ENCODE measurements around the gene OR4D2.
"Not testable (repeated sequence)": the region's sequence is repeated elsewhere in the genome, so short reads cannot be mapped to it uniquely, and the experiment has no call there.

OR4D2 gene

DNA sequence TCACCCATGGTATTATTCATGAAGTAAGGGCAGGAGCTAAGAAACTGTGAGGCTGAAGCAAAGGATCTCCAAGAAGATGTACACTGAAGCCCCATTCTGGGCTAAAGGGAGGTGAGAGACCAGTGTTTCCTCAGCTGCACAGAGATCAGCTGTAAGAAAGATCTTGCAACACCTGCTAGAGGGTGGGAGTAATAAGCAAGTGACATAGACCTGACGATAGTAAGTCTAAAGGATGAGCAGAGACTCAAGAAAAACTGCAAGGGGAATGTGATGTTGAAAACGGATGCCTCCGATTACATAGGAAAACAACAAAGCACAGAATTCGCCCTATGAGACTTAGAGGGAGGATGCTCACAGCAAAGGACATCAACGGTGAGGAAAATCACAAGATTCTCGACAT is at the start of gene OR4D2:
Gene OR4D2 (plus strand): TSS at position 301 of the 400 bp plus-strand sequence. CDS start 2,674 bp downstream, outside the sequence.
- DNase-seq (ENCODE audit: low read depth) = no peak

DNA sequence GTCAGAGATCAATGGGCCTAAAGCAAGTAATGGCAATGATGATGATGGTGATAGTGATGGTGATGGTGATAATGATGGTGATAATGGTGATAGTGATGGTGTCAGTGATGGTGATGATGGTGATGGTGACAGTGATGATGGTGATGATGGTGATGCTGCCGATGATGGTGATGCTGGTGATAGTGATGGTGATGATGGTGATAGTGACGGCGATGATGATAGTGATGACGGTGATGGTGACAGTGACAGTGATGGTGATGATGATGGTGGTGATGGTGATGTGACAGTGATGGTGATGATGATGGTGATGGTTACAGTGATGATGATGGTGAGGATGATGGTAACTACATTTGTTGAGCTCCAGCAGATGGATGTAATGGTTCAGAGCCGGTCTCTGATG is 49.4 kb upstream of the OR4D2 start:
- no peak for DNase-seq (ENCODE audit: low read depth)

DNA sequence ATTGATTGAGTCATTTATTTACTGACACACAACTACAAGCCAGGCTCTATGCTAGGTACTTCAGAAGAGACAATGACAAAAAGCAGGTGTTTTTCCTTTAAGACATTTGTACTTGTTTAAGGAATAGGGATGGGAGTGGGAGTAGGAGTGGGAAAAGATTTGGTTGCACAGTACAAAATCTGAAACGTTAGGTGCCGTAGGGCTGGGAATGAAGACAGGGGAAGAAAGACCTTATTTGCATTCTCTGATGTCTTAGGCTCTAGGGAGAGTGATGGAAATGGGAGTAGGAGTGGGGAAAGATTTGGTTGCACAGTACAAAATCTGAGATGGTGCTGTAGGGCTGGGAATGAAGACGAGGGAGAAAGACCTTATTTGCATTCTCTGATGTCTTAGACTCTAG is 47.3 kb upstream of the OR4D2 start:
- DNase-seq (ENCODE audit: low read depth) = no peak

DNA sequence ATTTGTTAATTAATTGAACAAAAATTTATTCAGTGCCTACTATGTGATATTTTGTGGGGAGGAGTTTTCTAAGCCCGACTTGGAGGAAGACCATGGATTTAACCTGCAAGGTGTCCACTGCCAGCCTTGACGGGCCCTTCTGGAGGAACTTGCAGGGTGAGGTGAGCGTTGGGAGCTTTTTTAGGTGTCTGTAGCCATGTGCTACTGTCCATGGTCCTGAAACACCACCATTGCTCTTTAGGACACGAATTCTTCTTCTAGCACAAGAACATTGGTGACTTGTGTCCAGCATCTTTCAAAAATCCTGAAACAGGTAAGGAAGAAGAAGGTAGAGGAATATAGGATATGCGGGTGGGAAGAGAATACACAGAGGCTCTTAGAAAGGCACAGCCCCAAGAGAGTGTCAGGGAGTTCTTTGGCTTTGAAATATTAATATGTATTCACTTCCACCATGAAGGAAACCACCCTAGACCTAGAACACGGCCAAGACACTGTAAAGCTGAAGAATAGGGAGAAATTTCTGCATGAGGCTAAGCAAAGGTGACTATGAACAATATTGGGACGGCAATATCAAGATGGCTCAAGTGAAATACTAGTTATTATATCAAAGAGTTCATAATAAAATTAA is 46.5 kb upstream of the OR4D2 start:
- peak; percentile 61 for DNase-seq (ENCODE audit: low read depth)

DNA sequence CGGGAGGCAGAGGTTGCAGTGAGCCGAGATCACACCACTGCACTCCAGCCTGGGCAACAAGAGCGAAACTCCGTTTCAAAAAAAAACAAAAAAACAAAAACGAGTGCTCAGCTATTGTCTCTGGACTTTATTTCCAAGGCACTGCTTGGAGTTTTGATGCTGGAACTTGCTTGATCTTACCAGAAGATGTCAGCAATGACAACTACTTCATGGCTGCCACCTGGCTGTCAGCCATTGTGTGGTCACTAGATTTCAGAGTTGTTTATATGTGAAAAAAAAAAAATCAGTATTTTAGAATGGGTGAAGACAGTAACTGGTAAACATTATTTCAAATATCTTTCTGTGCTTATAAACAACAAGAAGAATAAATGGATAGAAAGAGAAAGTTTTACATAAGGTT is 44.9 kb upstream of the OR4D2 start:
- peak; percentile 22 for DNase-seq (ENCODE audit: low read depth)

DNA sequence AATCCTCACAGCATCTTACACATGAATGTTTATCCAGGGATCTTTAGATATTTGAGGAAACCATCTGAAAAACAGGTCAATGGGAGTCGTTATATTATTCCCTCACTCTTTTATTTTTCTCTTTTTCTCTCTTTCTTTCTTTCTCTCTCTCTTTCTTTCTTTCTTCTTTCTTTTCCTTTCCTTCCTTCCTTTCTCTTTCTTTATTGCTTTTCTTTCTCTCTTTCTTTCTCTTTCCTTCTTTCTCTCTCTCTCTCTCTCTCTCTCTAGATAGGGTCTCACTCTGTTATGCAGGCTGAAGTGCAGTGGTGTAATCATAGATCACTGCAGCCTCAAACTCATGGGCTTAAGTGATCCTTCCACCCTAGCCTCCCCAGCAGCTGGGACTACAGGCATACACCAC is 38.9 kb upstream of the OR4D2 start:
- DNase-seq (ENCODE audit: low read depth) = no peak

DNA sequence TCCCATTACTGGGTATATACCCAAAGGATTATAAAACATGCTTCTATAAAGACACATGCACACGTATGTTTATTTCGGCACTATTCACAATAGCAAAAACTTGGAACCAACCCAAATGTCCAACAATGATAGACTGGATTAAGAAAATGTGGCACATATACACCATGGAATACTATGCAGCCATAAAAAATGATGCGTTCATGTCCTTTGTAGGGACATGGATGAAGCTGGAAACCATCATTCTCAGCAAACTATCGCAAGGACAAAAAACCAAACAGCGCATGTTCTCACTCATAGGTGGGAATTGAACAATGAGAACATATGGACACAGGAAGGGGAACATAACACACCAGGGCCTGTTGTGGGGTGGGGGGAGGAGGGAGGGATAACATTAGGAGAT is 34.1 kb upstream of the OR4D2 start:
- not testable (repeated sequence) for DNase-seq (ENCODE audit: low read depth)

DNA sequence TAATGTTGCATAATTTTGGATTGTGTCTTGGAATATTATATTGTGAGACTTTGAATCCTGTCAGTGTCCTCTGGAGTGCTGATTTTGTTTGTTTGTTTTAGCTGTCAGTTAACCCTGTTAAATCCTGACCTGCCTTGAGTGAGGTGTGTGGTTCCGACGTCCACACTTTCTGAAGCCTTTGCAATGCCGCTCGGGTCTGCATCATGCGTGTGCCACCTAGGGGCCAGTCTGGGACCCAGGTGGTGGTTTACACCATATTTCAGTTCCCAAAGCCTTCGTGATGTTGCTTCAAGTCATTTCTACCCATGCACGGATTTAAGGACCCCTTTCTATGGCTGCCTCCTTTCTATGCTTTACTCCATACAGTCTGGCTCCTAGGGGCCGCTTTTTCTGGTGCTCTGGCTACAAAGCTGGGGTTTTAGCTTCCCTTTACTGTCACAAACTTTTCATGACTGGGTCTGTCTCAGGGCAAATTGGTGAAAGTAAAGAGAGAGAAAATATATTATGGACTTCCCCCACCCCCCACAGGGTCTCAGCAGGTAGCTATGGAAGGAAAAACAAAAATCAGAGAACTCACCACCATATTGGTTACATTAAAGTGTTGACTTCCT is 30.0 kb upstream of the OR4D2 start:
- DNase-seq (ENCODE audit: low read depth) = no peak

DNA sequence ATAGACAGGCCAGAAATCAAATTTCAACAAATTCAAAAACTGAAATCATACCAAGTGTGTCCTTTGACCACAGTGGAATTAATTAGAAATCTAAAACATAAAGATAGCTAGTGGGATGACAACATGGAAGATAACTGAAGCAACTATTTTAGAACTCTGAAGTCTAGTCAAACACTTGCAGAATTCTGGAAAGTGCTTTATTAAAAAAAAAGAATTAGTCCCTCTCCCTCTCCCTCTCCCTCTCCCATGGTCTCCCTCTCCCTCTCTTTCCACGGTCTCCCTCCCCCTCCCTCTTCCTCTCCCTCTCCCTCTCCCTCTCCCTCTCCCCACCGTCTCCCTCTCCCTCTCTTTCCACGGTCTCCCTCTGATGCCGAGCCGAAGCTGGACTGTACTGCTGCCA is 25.3 kb upstream of the OR4D2 start:
- DNase-seq (ENCODE audit: low read depth) = no peak

DNA sequence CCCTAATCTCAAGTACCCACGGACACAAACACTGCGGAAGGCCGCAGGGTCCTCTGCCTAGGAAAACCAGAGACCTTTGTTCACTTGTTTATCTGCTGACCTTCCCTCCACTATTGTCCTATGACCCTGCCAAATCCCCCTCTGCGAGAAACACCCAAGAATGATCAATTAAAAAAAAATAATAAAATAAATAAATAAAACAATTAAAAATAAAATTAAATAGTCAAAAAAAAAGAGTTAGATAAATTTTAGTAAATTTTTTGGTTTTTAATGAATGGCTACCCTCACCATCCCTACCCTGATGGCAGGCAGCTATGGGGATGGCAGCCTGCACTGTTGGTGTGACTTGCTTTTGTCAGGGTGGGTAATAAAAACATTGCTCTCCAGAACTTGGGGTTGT is 23.4 kb upstream of the OR4D2 start:
- DNase-seq (ENCODE audit: low read depth) = not testable (repeated sequence)

DNA sequence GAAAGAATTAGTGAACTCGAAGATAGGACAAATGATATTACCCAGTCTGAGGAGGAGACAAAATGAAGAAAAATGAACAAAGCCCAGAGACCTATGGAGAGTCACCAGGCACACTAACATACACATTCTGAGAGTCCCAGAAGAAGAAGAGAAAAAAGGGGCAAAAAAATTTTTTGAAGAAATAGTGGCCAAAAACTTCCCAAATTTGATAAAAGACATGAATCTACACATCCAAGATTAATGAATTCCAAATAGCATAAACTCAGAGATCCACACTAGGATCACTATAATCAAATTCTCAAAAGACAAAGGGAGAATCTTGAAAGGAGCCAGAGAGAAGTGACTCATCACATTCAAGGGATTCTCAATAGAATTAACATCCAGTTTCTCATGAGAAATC is 22.0 kb upstream of the OR4D2 start:
- DNase-seq (ENCODE audit: low read depth) = no peak

DNA sequence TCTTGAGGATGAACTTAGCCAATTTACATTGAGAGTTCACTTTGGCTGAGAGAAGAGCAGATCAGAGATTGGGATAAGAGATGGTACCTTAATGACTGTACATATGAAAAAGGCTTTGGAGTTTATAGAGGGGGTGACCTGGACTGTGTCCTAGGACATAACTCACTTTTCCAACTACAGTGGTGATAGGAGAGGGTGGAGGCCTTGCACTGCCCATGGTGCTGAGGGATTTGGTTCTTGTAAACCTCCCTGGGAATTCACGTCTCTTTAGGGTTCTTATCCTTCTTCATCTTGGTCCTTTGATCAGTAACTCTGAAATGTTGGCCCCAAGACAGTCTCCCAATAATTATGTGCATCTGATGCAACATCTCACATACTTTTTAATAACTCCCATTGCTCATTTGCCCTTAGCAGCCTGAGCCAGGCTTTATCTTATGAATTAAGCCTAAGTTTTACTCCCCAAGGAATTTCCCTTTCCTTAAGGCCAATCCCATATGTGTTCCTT is 18.8 kb upstream of the OR4D2 start, which contains the start of gene OR4D1:
Gene OR4D1 (plus strand): TSS at position 455 of the 505 bp plus-strand sequence. CDS start 6,770 bp downstream, outside the sequence.
- DNase-seq (ENCODE audit: low read depth) = no peak

DNA sequence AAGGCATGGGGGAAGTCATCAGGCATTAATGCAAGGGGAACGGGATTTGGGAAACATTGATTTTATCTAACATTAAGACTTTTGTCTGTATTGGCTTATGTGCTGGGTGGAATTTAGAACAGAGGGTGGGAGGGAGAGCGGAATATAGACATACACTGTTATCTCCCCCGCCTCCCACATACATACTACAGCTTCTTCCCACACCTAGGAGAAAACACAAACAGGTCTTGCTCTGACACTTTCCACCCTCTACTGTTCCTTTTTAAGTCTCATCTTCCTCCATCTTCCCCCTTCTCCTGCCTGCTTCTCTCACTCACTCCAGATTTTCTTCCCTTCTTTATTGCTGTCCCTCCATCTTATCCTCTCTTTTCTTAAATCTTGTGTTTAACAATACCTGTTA is 18.2 kb upstream of the OR4D2 start:
- no peak for DNase-seq (ENCODE audit: low read depth)

DNA sequence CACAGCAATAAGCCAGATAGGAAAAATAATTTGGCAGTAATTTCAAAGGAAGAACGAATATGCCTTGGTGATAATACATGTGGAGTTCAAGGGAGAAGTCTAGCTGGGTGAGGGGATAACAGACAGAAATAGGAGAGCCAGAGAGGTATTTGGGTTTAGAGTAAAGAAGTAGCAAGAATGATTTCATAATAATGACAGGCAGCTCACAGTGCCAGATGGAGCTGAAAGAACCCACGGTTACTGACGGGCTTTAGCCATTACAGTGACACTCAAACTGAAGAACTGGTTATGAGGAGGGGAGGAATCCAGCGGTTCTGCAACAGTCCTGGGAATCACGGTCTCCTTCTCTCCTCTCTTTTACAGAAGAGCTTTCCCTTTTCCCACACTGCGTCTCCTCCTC is 16.4 kb upstream of the OR4D2 start:
- DNase-seq (ENCODE audit: low read depth) = no peak

DNA sequence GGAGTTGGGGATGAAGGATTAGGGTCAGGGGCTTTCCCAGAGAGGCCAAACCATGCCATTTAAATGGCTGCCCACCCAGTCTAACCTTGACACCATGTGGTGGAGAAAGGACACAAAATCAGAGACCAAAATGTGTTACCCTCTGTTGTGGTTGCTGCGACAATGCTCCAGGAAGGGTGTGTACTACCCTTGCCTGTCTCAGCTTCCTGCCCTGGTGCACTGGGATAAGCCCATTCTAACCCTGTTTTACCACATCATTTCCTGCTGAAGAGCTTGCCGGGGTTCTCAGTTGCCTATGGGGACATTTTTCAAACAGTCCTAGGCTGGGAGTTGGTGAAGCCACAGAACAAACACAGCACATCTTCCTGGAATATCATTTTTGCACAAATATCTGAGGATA is 13.7 kb upstream of the OR4D2 start:
- no peak for DNase-seq (ENCODE audit: low read depth)

DNA sequence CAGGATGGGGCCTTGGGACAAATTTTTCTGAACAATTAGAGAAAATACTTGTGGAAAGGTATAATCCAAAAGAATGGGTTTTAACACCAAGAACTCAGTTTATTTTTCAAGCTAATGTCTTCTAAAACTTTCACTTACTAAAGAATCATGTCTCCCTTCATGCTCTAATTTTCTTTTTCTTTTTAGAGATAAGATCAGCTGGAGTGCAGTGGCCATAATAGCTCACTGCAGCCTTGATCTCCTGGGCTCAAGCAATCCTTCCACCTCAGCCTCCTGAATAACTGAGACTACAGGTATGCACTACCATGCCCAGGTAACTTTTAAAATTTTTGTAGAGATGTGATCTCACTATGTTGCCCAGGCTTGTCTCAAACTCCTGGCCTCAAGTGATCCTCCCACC is 13.1 kb upstream of the OR4D2 start:
- no peak for DNase-seq (ENCODE audit: low read depth)

DNA sequence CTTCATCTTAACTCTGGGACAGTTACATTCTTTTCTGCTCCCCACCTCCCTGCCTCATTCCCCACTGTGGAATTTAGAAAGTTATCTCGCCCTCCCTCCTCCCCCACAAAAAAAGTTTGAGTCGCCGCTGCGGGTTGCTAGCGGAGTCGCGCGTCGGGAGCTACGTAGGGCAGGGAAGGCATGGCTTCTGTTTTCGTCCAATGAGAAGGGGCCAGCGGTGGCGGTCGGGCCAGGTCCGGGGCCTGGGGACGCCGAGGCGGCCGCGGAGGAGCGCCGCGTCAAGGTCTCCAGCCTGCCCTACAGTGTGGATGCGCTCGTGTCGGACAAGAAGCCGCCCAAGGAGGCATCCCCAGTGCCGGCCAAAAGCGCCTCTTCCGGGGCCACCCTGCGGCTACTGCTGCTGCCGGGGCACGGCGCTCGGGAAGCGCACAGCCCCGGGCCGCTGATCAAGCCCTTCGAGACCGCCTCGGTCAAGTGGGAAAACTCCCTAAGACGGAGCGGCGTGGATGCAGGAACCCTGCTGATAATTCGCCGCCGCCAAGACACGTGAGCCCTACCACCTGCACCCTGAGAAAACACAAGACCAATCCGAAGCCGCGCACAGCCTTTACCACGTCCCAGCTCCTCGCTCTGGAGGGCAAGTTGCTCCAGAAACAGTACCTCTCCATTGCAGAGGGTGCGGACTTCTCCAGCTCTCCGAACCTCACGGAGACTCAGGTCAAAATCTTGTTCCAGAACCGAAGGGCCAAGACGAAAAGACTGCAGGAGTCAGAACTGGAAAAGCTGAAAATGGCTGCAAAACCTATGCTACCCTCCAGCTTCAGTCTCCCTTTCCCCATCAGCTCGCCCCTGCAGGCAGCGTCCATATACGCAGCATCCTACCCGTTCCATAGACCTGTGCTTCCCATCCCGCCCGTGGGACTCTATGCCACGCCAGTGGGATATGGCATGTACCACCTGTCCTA is 9.7 kb upstream of the OR4D2 start:
- DNase-seq (ENCODE audit: low read depth) = no peak

DNA sequence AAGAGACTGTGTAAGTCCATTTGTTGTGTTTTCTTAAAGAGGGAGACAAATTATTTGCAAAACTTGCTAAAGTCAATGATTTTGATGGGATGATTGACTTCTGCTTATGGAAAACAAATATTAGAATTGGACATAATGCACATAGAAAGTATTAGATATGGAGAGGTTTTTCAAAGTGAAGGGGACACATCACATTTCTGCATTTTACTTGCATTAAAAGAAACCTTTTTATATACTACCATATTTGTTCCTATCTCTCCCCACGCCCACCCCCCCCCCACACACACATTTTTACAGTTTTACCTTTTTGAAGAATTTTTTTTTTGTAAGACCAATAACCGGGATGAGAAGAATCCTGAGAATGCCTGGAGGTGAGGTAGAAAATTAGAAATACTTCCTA is 8.6 kb upstream of the OR4D2 start:
- DNase-seq (ENCODE audit: low read depth) = no peak

DNA sequence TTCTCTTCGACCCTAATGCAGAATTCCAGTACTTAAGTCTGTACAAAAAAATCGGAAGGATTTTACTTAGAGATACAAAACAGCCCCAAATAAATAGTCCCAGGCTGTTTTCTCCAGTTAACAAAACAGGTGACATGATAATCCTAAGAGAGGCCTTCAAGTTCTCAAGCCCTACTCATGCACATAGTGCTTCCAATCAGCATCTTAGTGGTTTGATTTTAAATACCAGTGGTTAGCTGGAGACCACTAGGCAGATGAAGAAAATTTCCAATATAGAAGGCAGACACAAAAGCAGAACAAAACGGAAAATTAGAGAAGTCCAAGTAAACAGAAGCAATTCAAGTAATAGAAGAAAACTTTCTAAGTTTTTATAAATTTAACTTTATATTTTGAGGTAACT is 5.2 kb upstream of the OR4D2 start:
- no peak for DNase-seq (ENCODE audit: low read depth)

DNA sequence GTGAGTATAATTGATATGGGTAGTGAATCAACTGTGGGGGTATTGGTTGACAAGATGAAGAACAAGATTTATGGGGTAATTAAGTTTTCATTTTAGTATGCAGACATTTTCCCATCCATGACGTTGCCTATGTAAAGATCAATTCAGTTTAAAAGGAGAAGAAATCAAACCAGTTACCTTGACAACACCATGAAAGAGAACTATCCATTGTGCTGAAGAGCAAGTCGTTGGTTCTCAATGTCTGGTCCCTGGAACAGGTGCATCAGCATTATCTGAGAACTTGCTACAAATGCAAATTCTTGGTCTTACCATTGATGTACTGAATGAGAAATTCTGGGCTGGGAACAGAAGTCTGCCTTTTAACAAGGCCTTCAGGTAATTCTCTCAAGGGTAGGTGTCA is 801 bp upstream of the OR4D2 start:
- no peak for DNase-seq (ENCODE audit: low read depth)

DNA sequence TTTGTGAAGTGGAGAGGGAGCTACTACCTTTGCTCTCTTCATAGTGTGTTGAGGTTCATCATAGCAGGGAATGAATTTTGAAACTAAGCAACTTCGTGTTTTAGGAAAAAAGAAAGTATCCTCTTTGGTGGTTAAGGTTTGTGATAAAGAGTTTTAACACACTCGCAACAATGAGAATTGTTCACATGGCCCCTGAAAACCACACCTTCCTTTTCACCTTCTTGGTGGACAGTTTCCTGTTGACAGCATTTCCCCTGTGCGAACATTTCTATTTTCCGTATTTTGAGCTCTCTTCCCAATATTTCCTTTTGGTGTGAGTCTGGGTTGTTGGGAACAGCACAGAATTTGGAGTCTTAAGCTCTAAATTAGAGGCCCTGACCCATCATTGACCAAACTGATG is 3.8 kb downstream of the OR4D2 start:
- no peak for DNase-seq (ENCODE audit: low read depth)

DNA sequence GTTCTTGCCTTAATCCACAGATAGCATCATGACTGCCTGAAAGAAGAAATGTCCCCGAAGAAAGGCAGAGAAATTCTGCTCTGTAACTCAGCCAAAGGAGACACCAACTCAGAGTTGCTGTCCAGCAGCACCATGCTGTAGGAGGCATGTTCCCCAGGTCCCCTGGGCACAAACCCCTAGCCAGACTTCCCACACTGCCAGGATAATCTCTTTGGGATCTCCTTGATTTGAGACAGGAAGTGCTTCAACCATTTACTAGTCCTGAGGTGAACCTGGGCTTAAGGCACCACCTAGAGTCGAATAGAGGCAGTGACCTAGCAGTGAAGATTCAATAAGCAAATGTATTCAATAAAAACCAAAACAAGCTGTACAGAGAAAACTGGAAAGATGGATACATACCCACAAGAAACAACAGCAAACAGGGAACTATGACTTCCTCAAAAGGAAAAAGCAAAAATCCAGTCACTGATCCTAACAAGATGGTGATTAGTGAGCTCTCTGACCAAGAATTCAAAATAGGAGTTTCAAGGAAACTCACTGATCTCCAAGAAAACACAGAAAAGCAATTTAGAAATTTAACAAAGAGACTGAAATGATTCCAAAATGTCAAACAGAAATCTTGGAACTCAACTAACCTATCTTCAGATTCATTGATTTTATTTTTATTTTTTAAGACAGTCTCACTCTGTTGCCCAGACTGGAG is 5.7 kb downstream of the OR4D2 start:
- no peak for DNase-seq (ENCODE audit: low read depth)

Data from amniotic epithelial cell (primary cell).